Central memory CD4-positive, alpha-beta T cell (primary cell): ENCODE measurements around the gene ULK4.

Source experiments
- DNase-seq: peaks from one replicate; pipeline ENCODE4 v3.0.0; 2022

The ULK4 gene

GRCh38 chr3:41338276-41338675 lies 623.6 kb downstream of the ULK4 start:
- no peak for DNase-seq

GRCh38 chr3:41334426-41334825 lies 627.5 kb downstream of the ULK4 start:
- DNase-seq, result no peak

- no peak for DNase-seq
Measured at GRCh38 chr3:41331041-41331440, 630.9 kb downstream of the ULK4 start.

GRCh38 chr3:41330465-41330864 lies 631.4 kb downstream of the ULK4 start:
- DNase-seq, result no peak

DNA sequence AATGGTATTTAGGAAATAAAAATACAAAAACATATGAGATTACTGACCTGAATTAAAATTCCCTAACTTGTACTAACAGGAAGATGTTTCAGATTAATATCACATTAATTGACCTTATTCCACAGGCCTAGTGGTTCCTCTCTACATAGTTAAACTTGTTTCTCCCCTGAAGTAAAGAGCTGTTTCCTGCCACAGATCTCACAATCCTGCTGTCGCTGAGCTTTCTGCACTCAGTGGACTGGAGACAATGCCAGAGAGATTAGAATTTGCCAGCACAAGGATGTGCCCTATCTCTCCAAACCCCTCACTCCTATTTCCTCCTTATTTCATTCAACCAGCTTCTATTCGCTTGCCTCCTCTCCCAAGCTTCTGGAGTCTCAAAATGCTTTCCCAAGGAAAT lies 632.0 kb downstream of the ULK4 start:
- DNase-seq, result no peak

- DNase-seq, result no peak
Measured at GRCh38 chr3:41328926-41329325, 633.0 kb downstream of the ULK4 start.

DNA sequence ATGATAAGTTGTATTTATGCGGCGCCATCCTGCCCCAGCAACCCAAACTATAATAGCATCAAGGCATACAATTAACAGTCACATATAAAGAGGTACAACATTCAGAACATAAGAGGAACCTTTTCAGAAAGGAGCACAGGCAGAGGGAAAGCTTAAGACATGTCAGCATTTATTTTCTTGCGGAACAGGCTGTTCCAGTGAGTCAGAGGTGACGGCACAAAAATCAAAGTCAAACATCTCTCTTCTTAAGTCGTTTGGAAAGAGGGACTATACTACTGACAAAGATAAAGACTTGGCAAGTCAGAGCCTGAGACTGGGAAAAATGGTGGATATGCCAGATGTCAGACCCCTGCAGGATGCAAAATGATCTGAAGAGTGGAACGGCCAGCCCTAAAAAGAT lies 634.2 kb downstream of the ULK4 start:
- DNase-seq, result no peak

GRCh38 chr3:41324156-41324475 lies 637.8 kb downstream of the ULK4 start:
- DNase-seq, result no peak

DNA sequence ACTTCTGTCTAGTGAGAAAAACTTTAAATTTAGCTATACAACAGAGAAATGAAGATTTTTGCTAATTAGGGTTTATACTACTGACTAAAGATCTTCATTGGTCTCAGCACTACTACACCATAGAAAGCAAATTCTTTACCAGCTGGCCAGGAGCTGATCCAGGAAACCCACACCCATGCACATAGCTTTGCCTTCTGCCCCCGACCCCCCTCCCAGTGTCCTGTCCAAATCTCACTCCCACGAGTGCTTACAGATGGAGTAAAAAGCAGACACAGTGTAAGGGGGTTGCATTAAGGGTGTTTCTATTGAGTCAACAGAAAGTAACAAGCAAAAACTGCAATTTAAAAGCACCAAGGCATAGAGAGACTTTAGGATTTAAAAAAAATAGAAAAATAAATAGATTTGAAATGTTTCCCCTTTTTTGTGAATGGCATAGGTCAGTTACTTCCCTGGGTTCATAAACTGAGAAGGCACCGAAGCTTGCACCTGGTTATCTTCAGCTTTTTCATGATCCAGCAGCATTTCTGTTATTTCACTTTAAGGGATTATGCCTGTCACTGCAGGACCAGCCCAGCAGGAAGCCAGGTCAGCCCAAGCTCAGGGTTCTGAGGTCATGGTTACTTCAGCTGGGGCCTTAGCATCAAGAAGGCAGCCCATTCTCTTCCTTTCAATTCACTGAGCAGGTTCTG lies 638.3 kb downstream of the ULK4 start:
- no peak for DNase-seq

GRCh38 chr3:41321642-41321980 lies 640.3 kb downstream of the ULK4 start:
- no peak for DNase-seq

DNA sequence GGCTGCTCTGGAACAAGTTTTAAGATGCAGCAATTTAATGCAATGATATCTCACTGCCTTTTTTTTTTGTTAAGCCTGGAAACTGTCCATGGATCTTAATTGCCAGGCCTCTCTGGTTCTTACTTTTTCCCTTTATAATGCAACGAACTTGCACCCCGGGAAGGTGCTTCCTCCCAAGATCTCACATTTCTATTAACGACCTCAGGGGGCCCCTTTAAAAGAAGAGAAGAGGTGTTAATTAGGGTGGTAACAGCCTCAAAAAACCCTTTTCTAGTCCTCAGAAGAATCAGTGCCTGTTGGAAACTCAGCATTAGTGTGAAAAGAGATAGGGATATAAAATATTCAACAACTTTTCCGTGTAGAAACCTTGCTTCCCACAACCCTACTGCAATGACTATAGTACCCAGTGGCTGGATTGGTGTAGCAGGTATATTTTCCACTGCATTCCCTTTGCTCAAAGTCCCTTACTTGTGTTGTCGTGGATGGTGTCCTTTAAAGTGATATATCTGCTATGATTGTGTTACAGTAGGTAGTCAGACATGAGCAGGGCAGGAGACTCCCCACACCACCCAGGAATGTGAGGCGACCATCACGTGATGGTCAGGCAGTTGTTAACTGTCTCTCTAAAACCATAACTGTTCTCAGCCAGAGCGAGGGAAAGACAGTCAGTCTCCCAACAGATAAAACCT lies 640.8 kb downstream of the ULK4 start:
- no peak for DNase-seq

- no peak for DNase-seq
Measured at GRCh38 chr3:41318520-41318919, 643.4 kb downstream of the ULK4 start.

DNA sequence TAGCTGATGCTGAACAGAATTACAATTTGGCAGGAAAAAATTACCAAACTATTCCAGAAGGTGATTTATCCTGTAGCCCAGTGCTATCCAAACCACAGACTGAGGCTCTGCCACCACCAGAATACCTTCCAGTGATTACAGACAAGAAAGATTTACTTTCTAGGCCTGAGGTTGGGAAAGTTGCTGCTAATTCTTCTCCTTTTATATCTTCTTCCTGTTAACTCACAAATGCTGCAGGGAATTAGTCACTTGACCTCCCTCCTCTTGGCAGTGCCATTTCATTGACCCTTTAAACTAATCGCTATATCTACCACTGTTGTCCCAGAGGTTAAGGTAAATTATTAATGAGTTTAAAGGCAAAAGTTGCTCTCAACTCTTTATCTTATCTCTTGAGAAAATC lies 644.2 kb downstream of the ULK4 start:
- DNase-seq, result no peak

DNA sequence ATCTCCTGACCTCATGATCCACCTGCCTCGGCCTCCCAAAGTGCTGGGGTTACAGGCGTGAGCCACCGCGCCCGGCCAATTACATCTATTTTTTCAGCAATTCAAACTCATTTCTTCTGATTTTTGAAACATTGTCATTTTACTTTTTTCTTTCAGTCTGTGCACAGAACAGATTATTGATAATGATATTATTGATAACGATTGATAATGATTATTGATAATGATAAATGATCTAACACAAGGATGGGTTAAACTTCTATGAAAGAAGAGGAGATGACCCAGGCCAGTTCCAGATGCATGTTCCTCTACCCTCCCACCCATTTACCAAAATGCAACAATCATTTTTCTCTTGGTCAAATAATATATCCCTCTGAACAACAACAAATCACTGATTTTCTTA lies 644.6 kb downstream of the ULK4 start:
- DNase-seq, result no peak

GRCh38 chr3:41315126-41315525 lies 646.8 kb downstream of the ULK4 start:
- no peak for DNase-seq

- no peak for DNase-seq
Measured at GRCh38 chr3:41308119-41308518, 653.8 kb downstream of the ULK4 start.

DNA sequence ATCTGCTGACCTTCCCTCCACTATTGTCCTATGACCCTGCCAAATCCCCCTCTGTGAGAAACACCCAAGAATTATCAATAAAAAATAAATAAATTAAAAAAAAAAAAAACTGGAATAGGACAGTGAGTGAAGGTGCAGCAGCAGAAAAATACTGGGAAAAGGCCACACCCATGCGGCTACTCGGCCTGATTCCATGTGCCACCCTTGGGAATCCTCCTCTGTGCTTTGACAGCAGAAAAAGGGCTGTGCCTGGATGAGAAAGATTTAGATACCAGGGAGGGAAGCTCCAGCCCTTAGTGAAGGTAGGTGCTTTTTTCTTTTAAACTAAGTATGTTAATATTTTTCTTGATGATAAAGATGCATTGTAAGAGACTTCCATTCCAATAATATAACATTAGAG lies 654.8 kb downstream of the ULK4 start:
- DNase-seq, result no peak

DNA sequence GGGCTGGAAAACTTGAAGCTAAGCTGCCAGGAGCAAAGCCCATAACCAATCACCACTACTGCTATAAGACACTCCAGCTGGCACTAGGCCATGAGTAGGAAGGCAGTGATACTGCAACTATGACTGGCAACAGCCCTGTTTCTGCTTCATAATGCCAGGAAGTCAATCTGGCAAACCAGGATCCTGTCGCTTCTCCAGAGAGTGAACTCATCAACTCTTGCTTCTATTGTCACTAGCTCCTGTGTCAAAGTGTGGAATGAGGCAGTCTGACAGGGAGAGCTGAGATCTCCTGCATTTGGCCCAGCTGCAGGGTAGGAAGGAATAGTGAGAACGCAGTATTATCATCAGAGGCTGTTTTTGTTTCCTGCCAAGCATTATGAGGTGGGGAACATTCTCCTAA lies 657.3 kb downstream of the ULK4 start:
- no peak for DNase-seq

GRCh38 chr3:41302295-41302694 lies 659.6 kb downstream of the ULK4 start:
- DNase-seq, result no peak

GRCh38 chr3:41301548-41301947 lies 660.4 kb downstream of the ULK4 start:
- DNase-seq, result no peak

DNA sequence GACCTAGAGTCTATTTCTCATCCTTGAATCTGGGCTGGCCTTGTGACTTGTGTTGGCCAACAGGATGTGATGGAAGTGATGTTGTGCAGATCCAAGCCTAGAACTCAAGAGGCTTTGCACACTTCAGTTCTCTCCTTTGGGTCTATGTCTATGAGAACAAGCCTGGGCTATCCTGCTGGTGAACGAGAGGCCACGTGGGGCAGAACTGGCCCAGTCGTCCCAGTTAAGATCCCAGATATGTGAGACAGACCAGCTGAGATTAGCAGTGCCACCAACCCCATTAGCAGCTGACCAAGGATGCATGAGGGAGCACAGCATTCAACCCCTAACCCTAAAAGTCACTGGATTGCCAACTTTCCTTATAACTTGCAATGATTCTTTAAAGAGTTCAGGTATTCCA lies 662.9 kb downstream of the ULK4 start:
- no peak for DNase-seq

GRCh38 chr3:41297750-41298149 lies 664.2 kb downstream of the ULK4 start:
- DNase-seq, result no peak

- DNase-seq, result no peak
Measured at GRCh38 chr3:41296556-41296955, 665.3 kb downstream of the ULK4 start.

GRCh38 chr3:41295740-41296139 lies 666.2 kb downstream of the ULK4 start:
- DNase-seq, result no peak

GRCh38 chr3:41293169-41293681 lies 668.7 kb downstream of the ULK4 start:
- no peak for DNase-seq
